ENCODE data around the gene SYNDIG1. TPM values are rescaled to one million over a fixed set of nuclear protein-coding genes. Genes with fewer than 3 reads are reported as not detected.

The SYNDIG1 gene
- total RNA-seq, 1 experiment from 2014 or later = 17.9 TPM

DNA sequence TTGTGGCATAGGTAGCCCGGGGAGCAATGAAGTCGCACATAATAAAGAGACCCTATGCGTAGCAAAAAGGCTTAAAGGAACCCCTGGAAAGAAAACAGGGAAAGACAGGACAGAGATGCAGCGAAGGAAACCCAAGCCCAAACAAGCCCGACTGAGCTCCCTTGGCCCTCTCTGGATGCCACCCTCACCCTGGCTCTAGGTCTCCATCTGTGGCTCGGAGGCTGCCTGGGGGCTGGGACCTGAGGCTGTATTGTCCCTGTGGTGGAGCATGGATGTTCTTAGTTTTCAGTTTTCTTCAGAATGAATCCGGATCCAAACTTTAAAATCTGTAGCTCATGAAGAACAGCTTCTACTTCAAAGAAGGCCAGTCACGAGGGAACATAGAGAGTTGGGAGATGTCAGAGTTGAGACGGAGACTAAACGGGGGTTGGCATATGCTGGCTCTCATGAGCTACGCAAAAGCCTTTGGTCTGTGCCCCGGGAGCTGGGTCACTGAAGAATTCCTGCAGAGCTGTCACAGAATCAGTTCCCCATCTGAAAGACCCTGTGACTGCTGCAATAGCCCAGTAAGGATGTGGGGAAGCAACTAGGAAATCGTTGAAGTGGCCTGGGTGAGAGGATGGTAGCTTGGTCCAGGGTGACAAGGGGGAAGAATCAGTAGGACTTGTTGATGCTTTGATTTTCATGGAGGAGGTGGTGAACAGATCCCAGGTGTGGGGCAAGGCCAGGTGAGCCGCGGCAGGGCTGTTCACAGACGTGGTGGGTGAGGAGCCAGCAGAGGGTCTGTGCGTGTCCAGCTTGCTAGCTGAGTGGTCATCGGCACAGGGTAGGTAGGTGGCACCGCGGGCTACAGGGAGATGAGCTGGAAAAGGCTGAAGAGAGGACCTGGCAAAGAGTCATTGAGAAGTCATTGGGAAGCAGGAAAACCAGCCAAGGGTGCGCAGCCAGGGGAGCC is 35.2 kb downstream of the SYNDIG1 start:
- no TSS peak for BruUV-seq (replicated peaks)
- Histone ChIP-seq H3K4me1 (ENCODE audit: insufficient read depth, low read length, poor library complexity, severe bottlenecking) (no peaks in the 10 kb centered on the region), H3K27me3 (replicated peaks; ENCODE audit: insufficient read depth, low read depth, low read length, poor library complexity) (no peaks in the 10 kb centered on the region), H3K9me3 (ENCODE audit: low read depth, low read length, poor library complexity, severe bottlenecking) (no peaks in the 10 kb centered on the region), H3K27ac (ENCODE audit: low read depth, low read length, poor library complexity, severe bottlenecking) (no peak overlapping the region), H3K4me3 (ENCODE audit: low read depth, low read length, poor library complexity, severe bottlenecking) (no peak overlapping the region), H3K36me3 (ENCODE audit: insufficient read depth, low read length, poor library complexity, severe bottlenecking) (no peaks in the 10 kb centered on the region)
- ChIA-PET CTCF (no interaction called here), POLR2A (ENCODE audit: low non-redundant PET) (no interaction called here)
- intact Hi-C loops (cut with micrococcal nuclease; ENCODE audit: unreplicated experiment) = no loop called here
- DNase-seq (ENCODE audit: low spot score) = no peak
- no peak for TF ChIP-seq EZH2 (IDR thresholded peaks at IDR 0.05; ENCODE audit: borderline replicate concordance, low read depth, low read length, poor library complexity, severe bottlenecking)
- TF ChIP-seq, protein P1, sequence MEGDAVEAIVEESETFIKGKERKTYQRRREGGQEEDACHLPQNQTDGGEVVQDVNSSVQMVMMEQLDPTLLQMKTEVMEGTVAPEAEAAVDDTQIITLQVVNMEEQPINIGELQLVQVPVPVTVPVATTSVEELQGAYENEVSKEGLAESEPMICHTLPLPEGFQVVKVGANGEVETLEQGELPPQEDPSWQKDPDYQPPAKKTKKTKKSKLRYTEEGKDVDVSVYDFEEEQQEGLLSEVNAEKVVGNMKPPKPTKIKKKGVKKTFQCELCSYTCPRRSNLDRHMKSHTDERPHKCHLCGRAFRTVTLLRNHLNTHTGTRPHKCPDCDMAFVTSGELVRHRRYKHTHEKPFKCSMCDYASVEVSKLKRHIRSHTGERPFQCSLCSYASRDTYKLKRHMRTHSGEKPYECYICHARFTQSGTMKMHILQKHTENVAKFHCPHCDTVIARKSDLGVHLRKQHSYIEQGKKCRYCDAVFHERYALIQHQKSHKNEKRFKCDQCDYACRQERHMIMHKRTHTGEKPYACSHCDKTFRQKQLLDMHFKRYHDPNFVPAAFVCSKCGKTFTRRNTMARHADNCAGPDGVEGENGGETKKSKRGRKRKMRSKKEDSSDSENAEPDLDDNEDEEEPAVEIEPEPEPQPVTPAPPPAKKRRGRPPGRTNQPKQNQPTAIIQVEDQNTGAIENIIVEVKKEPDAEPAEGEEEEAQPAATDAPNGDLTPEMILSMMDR (conservative IDR thresholded peaks at IDR 0.05; ENCODE audit: low read depth, low read length) = no peak

DNA sequence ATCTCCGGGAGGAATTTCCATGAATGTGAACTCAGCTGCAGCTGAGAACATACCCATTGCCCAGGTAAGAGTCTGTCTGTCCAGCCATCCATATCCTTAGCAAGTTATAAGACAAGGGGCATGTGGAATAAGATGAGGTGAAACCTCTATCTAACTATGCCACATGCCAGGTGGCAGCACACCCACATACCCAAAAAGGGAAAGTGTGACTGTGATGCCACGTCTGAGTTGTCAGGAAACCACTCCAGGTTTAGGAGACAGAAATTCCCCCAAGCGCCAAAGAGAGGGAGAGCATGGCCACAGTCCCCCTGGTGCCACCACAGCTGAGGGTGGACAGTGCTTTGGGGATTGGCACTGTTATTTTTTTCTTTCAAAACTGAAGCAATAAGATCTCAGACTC is 36.7 kb downstream of the SYNDIG1 start:
- no peaks in the 10 kb centered on the region for H3K27me3 ChIP-seq (replicated peaks; ENCODE audit: insufficient read depth, low read depth, low read length, poor library complexity)
- DNase-seq (ENCODE audit: low spot score) = no peak
- no peaks in the 10 kb centered on the region for H3K9me3 ChIP-seq (ENCODE audit: low read depth, low read length, poor library complexity, severe bottlenecking)
- BruUV-seq (replicated peaks) = no TSS peak
- ChIA-PET CTCF (no interaction called here), POLR2A (ENCODE audit: low non-redundant PET) (no interaction called here)
- H3K27ac ChIP-seq (ENCODE audit: low read depth, low read length, poor library complexity, severe bottlenecking) = no peak overlapping the region
- no peak overlapping the region for H3K4me3 ChIP-seq (ENCODE audit: low read depth, low read length, poor library complexity, severe bottlenecking)
- no peaks in the 10 kb centered on the region for H3K4me1 ChIP-seq (ENCODE audit: insufficient read depth, low read length, poor library complexity, severe bottlenecking)
- no peak for TF ChIP-seq EZH2 (IDR thresholded peaks at IDR 0.05; ENCODE audit: borderline replicate concordance, low read depth, low read length, poor library complexity, severe bottlenecking)
- TF ChIP-seq, protein P1 (conservative IDR thresholded peaks at IDR 0.05; ENCODE audit: low read depth, low read length) = no peak
- no peaks in the 10 kb centered on the region for H3K36me3 ChIP-seq (ENCODE audit: insufficient read depth, low read length, poor library complexity, severe bottlenecking)
- intact Hi-C loops (cut with micrococcal nuclease; ENCODE audit: unreplicated experiment) = no loop called here

DNA sequence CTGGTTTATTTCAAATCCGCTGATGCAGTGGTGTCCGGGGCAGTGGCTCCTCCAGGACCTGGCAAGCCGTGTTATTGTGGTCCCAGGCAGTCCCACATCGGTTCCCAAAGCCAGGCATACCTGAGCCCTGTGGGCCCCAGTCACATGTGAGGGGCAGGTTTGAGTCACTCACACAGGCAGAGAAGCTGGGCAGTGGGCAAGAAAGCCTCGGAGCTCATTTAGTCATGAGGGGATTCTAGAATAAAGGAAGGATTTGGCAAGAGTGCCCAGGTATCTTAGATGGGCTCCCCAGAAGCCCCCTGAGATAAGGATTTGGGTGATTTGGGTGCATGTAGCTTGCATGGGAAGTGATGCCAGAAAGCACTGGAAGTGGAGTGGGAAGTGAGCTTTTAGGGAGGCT is 37.3 kb downstream of the SYNDIG1 start:
- ChIA-PET POLR2A (ENCODE audit: low non-redundant PET) (no interaction called here), CTCF (no interaction called here)
- TF ChIP-seq, protein P1 (conservative IDR thresholded peaks at IDR 0.05; ENCODE audit: low read depth, low read length) = no peak
- no peak for TF ChIP-seq EZH2 (IDR thresholded peaks at IDR 0.05; ENCODE audit: borderline replicate concordance, low read depth, low read length, poor library complexity, severe bottlenecking)
- Histone ChIP-seq H3K36me3 (ENCODE audit: insufficient read depth, low read length, poor library complexity, severe bottlenecking) (no peaks in the 10 kb centered on the region), H3K9me3 (ENCODE audit: low read depth, low read length, poor library complexity, severe bottlenecking) (no peaks in the 10 kb centered on the region), H3K27ac (ENCODE audit: low read depth, low read length, poor library complexity, severe bottlenecking) (no peak overlapping the region), H3K4me1 (ENCODE audit: insufficient read depth, low read length, poor library complexity, severe bottlenecking) (no peaks in the 10 kb centered on the region), H3K27me3 (replicated peaks; ENCODE audit: insufficient read depth, low read depth, low read length, poor library complexity) (no peaks in the 10 kb centered on the region), H3K4me3 (ENCODE audit: low read depth, low read length, poor library complexity, severe bottlenecking) (no peak overlapping the region)
- intact Hi-C loops (cut with micrococcal nuclease; ENCODE audit: unreplicated experiment) = no loop called here
- DNase-seq (ENCODE audit: low spot score) = no peak
- no TSS peak for BruUV-seq (replicated peaks)

Data from A673 (cell line).